GM19397 (cell line): Measurements from ENCODE around the gene CTNNA1.

Experiments used
- ATAC-seq: cut with Tn5 transposase; IDR thresholded peaks from one replicate; pipeline ENCODE4 v1.9.1; 2021; ENCODE audit warnings: mild to moderate bottlenecking, moderate library complexity; ENCODE audit not compliant: unreplicated experiment

CTNNA1 gene

GRCh38 chr5:138926688-138927448, 173.6 kb downstream of the CTNNA1 start:
- no peak for ATAC-seq

GRCh38 chr5:138927544-138927943, 174.3 kb downstream of the CTNNA1 start:
- no peak for ATAC-seq

DNA sequence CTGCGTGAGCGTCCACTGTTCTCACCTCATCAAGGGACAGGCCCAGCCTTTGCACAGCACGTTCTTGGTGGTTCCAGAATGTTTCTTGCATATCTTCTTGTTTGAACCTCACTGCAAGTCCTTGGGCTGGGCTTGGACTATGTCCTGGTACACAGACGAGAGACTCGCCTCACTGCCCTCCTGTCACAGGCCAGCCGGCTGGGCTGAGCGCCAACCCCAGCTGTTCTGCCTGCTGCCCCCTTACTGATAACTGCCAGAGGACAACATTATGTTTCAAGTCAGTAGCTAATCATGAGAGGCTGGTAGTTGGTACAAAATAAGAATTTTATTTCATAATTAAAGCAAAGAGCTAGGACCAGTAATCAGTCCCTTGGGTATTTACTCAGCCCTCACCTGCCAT, 174.8 kb downstream of the CTNNA1 start:
- no peak for ATAC-seq

DNA sequence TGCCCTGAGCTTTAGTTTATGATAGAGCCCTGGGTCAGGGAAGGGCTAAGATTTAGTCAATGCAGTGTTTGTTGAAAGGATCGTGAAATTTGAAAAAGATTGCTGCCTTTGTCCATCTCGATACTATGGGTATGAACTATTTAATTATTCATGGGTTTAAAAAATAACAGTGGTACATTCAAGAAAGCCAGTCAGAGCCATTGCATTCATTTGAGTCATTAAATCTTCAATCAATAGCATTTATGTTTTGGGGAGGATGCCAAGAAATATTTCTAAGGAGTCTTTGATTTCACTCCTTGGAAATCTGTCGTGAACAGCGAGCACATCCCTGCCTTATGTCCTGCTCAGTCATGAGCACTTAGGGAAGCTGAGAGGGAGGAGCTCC, 176.3 kb downstream of the CTNNA1 start:
- ATAC-seq: no peak

- no peak for ATAC-seq
Measured at GRCh38 chr5:138930371-138931097, 177.3 kb downstream of the CTNNA1 start.

DNA sequence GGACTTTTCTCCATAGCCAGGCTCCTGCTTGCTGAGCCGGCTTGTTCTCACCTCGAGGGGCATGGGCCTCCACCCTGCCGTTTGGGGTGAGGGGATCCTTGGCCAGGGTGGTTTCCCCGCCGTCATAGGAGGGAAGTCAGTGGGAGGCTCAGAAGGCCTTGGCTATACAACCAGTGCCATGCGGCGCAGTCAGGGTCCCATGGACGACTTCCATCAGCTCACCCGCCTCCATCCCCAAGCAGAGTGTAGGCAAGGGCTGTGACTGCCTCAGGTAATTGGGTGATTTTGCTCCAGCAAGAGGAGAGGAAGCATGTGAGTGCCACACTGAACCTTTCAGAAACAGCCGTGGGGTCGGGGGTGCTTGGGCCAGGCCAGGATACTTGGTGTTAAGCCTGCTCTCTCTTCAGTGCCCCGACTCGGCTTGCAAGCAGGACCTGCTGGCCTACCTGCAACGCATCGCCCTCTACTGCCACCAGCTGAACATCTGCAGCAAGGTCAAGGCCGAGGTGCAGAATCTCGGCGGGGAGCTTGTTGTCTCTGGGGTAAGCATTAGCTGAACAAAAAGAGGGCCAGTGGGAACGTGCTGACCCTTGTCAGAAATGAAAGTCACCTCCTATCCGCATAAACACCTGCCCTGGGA, 179.1 kb downstream of the CTNNA1 start:
- ATAC-seq: no peak

DNA sequence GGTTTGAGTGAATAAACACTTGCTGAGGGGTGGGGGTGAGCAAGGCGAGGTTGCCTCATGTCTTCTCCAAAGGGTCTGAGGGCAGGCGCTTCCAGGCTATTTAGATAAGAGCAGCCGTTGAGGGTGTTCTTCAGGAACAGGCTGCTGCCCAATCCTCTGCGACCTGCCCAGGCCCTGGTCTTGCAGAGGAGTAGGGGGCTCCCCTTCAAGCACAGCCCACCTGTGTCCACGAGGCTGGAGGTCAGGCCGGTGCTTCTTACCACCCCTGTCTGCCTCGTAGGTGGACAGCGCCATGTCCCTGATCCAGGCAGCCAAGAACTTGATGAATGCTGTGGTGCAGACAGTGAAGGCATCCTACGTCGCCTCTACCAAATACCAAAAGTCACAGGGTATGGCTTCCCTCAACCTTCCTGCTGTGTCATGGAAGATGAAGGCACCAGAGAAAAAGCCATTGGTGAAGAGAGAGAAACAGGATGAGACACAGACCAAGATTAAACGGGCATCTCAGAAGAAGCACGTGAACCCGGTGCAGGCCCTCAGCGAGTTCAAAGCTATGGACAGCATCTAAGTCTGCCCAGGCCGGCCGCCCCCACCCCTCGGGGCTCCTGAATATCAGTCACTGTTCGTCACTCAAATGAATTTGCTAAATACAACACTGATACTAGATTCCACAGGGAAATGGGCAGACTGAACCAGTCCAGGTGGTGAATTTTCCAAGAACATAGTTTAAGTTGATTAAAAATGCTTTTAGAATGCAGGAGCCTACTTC, 180.5 kb downstream of the CTNNA1 start:
- no peak for ATAC-seq

GRCh38 chr5:138934971-138935370, 181.7 kb downstream of the CTNNA1 start:
- ATAC-seq: no peak

- no peak for ATAC-seq
Measured at GRCh38 chr5:138935466-138935865, 182.2 kb downstream of the CTNNA1 start.

DNA sequence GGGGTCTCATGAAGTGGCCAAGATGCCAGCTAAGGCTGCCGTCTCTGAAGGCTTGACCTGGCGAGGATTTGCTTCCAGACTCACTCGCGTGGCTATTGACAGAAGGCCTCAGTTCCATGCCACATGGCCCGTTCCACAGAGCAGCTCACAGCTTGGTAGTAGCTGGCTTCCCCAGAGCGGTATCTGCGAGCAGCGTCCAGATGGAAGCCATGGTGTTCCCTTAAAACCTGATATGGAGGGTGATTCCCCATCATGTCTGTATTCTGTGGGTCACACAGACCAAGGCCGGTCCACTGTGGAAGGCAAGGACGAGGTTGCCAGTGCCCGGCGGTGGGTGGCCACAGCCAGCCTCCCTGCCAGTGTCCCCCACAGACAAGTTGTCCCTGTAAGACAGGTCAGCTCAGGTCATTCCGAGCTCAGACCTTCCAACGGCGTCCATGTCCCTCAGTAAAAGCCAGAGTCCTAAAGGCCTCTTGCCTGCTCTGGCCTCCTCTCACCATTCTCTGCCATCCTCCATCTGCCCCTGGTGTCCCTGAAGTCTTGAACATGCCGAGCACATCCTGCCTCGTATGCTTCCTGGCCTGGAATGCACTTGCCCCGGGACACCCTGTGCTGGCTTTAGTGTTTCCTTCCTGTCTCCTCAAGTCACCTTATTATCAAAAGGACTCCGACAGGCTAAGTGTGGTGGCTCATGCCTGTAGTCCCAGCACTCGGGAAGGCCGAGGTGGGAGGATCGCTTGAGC, 183.2 kb downstream of the CTNNA1 start:
- no peak for ATAC-seq

DNA sequence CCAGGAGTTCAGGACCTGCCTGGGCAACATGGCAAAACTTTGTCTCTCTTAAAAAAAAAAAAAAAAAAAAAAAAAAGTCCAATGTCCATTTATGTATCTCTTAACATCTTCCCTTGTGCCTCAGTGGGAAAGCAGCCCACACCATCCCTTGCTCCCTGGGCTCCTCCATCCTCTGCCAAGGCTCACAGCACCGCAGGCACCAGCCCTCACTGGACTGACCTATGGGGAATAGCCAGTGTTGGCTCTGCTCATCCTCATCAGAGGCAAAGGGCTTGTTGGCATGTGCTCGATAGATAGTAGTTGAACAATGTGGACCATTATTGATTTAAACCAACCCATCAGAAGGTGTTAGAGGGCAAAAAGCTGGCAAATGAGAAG, 183.7 kb downstream of the CTNNA1 start:
- no peak for ATAC-seq

GRCh38 chr5:138937392-138938387, 184.5 kb downstream of the CTNNA1 start:
- no peak for ATAC-seq

- no peak for ATAC-seq
Measured at GRCh38 chr5:138938526-138938925, 185.3 kb downstream of the CTNNA1 start.

DNA sequence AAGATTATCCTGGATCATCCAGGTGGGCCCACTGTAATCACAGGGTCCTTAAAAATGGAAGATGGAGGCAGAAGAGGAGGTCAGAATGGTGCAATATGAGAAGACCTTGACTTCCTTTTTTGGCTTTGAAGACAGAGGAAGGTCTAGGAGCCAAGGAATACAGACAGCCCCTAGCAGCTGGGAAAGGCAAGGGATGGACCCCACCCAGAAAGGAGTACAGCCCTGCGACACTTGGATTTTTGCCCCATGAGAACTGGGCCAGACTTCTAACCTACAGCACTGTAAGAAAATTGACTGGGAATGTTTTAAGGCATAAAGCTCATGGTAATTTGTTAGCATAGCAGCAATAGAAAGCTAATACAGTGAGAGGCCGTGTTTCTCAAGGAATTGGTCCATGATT, 188.8 kb downstream of the CTNNA1 start:
- no peak for ATAC-seq

DNA sequence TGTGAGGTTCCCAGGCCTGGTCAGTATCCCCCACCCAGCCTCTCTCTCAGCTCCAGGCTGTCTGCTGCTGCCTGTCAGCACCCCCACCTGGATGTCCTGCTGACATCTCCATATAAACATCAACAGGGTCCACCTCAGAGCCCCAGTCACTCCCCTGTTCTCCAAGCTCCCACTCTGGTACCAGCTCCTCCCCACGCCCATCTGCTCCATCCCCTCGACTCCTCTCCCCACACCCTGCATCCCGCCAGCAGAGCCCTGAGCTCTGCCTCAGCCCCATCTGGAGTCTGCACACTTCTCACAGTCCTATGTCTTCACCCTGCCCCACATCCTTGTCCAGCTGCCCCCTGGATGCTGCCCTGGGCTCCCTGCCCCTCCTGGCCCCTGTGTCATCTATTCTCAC, 189.6 kb downstream of the CTNNA1 start:
- no peak for ATAC-seq

- no peak for ATAC-seq
Measured at GRCh38 chr5:138943599-138944173, 190.5 kb downstream of the CTNNA1 start.

DNA sequence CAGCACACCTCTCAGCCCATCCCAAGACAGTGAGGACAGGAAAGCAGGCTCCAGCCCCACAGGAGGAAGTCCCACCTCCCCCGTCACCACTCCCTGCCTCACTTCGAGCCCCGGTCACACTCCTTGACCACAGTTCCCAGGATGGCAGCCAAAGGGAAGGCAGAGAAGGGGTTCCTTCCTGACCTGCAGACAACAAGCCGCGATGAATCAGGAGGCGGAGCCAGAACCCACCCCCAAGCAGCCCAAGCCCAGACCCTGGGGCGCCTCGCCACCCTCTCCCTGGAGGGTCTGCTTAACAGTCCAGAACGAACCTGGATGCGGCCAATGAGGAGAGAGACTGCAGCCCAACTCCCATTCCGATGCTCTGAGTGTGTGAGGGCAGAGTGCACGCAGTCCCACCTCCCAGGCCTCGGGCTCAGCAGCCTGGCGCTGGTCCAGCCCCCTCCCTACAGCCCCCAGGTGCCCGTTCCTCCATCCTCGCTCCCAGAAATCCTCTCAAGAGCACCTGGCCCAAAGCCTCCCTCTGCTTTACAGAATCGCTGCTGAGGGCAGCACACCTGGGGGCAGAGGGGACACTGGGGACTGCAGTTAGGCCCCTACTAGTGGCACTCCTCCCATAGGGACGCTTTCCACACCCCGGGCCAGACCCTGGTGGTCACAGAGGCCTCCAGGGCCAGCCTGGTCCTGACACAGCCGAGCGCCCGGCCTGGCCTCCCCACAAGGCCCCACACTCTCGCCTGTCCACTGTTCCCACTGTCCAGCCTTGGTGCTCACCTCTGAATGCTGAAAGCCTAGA, 191.5 kb downstream of the CTNNA1 start:
- ATAC-seq: no peak
